Measurements from ENCODE around the gene CFAP47.

The CFAP47 gene

DNA sequence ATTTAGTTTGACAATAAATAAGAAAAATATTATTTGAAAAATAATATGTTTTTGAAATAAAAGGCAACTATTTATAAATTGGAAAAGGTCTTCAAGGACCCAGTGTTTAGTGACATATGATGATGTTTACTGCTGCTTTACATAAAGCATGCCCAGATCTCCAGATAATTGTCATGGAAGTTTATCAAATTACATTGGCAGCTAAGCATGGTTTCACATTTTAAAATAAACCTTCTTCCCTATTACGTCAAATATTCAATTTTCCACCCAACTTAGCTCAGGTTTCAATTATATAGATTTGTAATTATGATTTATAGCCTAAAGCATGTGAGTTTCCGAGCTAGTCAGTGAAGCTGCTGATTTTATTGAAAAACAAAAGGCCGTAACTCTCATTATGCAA, 417.2 kb downstream of the CFAP47 start:
- H3K18ac ChIP-seq (ENCODE audit: low read depth in 1 of 2, low read length in 2 of 2), result no peak overlapping the region
- H4K91ac ChIP-seq (ENCODE audit: low read length), result no peak overlapping the region
- H3K4ac ChIP-seq (ENCODE audit: low read depth in 1 of 2, low read length in 2 of 2), result no peak overlapping the region
- no peak overlapping the region for H3K23ac ChIP-seq (ENCODE audit: low read length in 2 of 2)
- no peak overlapping the region for H3K27ac ChIP-seq (ENCODE audit: low read length, poor library complexity, severe bottlenecking)
- H2BK15ac ChIP-seq (ENCODE audit: low read depth, poor library complexity, severe bottlenecking), result no peak overlapping the region
- no peak overlapping the region for H3K4me2 ChIP-seq (ENCODE audit: low read length, poor library complexity, severe bottlenecking)
- H2AK5ac ChIP-seq (ENCODE audit: low read length, severe bottlenecking), result no peak overlapping the region
- peaks cover 2% of the 10 kb centered on the region for H3K9me3 ChIP-seq (ENCODE audit: control insufficient read depth, low read length)
- DNase-seq, result no peak
- WGBS, result no CpG with 5 or more reads among the region's 3 CpGs
- no peaks in the 10 kb centered on the region for H3K4me1 ChIP-seq (ENCODE audit: control insufficient read depth, insufficient read depth, low read depth, low read length)
- H3K36me3 ChIP-seq (ENCODE audit: control insufficient read depth in 1 of 2, insufficient read depth in 2 of 2, low read depth in 1 of 2, low read length in 2 of 2), result no peaks in the 10 kb centered on the region
- no peaks in the 10 kb centered on the region for H3K79me1 ChIP-seq (replicated peaks; ENCODE audit: low read length, poor library complexity, severe bottlenecking)
- no peak overlapping the region for H3K14ac ChIP-seq (ENCODE audit: low read length in 2 of 2)
- no peak overlapping the region for H3K4me3 ChIP-seq (ENCODE audit: insufficient read depth in 1 of 2, low read depth in 1 of 2, low read length in 2 of 2)
- no peaks in the 10 kb centered on the region for H3K27me3 ChIP-seq (ENCODE audit: control insufficient read depth in 1 of 2, insufficient read depth in 1 of 2, low read length in 2 of 2)
- H4K8ac ChIP-seq (ENCODE audit: low read length), result no peak overlapping the region
- no peak overlapping the region for H2BK5ac ChIP-seq (ENCODE audit: low read depth, low read length, poor library complexity, severe bottlenecking)
- no peak overlapping the region for H3K9ac ChIP-seq (ENCODE audit: low read length)
- H2BK120ac ChIP-seq (ENCODE audit: low read depth, low read length), result no peak overlapping the region
- no peak overlapping the region for H2BK12ac ChIP-seq (ENCODE audit: low read length in 2 of 2)
- H2AFZ ChIP-seq (ENCODE audit: low read depth, low read length), result no peak overlapping the region

DNA sequence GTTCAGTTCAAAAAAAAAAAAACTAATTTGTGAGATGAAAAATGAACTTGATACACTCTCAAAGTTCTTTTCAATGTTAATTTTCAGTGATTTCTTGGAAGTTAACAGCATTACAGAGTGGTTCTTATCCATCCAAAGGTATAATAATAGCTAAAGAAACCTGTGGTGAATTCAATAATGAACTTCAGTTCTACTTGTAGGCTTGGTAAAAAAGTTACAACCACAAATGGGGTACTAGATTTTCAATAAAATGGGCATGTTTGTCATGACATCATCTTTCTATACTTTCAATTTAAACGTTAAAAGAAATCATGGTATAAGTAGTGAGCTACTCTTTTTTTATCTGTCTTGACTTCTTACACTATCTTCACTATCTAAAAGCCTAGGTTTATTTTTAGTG, 424.8 kb downstream of the CFAP47 start:
- no CpG with 5 or more reads among the region's 1 CpG for WGBS
- Histone ChIP-seq H3K27me3 (ENCODE audit: control insufficient read depth in 1 of 2, insufficient read depth in 1 of 2, low read length in 2 of 2) (no peaks in the 10 kb centered on the region), H3K9ac (ENCODE audit: low read length) (no peak overlapping the region), H3K23ac (ENCODE audit: low read length in 2 of 2) (no peak overlapping the region), H3K4ac (ENCODE audit: low read depth in 1 of 2, low read length in 2 of 2) (no peak overlapping the region), H2BK15ac (ENCODE audit: low read depth, poor library complexity, severe bottlenecking) (no peak overlapping the region), H2BK120ac (ENCODE audit: low read depth, low read length) (no peak overlapping the region), H3K18ac (ENCODE audit: low read depth in 1 of 2, low read length in 2 of 2) (no peak overlapping the region), H3K4me3 (ENCODE audit: insufficient read depth in 1 of 2, low read depth in 1 of 2, low read length in 2 of 2) (no peak overlapping the region), H2AFZ (ENCODE audit: low read depth, low read length) (no peak overlapping the region), H3K36me3 (ENCODE audit: control insufficient read depth in 1 of 2, insufficient read depth in 2 of 2, low read depth in 1 of 2, low read length in 2 of 2) (no peaks in the 10 kb centered on the region), H3K27ac (ENCODE audit: low read length, poor library complexity, severe bottlenecking) (no peak overlapping the region), H2AK5ac (ENCODE audit: low read length, severe bottlenecking) (no peak overlapping the region), H3K4me1 (ENCODE audit: control insufficient read depth, insufficient read depth, low read depth, low read length) (no peaks in the 10 kb centered on the region), H4K91ac (ENCODE audit: low read length) (no peak overlapping the region), H3K9me3 (ENCODE audit: control insufficient read depth, low read length) (no peaks in the 10 kb centered on the region), H2BK5ac (ENCODE audit: low read depth, low read length, poor library complexity, severe bottlenecking) (no peak overlapping the region), H3K4me2 (ENCODE audit: low read length, poor library complexity, severe bottlenecking) (no peak overlapping the region), H4K8ac (ENCODE audit: low read length) (no peak overlapping the region), H3K79me1 (replicated peaks; ENCODE audit: low read length, poor library complexity, severe bottlenecking) (no peaks in the 10 kb centered on the region), H3K14ac (ENCODE audit: low read length in 2 of 2) (no peak overlapping the region), H2BK12ac (ENCODE audit: low read length in 2 of 2) (no peak overlapping the region)
- no peak for DNase-seq

DNA sequence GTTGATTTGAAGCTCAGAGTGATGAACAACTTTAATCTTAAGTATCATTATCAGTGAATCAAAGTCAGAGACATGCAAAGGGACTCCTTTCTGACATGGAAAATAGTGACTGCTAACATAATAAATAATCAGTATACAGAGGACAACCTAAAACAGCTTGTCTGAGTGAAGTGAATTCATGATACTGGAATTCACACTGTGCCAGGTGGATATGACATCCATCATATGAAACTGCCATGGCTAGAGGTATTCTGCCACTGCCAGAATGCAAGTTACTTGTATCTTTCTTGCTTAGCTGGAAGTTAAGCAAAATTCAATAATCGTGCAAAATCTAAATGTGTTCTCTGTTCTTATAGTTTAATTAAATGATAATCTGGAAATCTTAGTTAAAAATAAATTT, 429.0 kb downstream of the CFAP47 start:
- Histone ChIP-seq H2BK12ac (ENCODE audit: low read length in 2 of 2) (no peak overlapping the region), H3K4me2 (ENCODE audit: low read length, poor library complexity, severe bottlenecking) (no peak overlapping the region), H3K36me3 (ENCODE audit: control insufficient read depth in 1 of 2, insufficient read depth in 2 of 2, low read depth in 1 of 2, low read length in 2 of 2) (no peaks in the 10 kb centered on the region), H3K18ac (ENCODE audit: low read depth in 1 of 2, low read length in 2 of 2) (no peak overlapping the region), H4K91ac (ENCODE audit: low read length) (no peak overlapping the region), H3K9me3 (ENCODE audit: control insufficient read depth, low read length) (no peaks in the 10 kb centered on the region), H3K14ac (ENCODE audit: low read length in 2 of 2) (no peak overlapping the region), H3K4ac (ENCODE audit: low read depth in 1 of 2, low read length in 2 of 2) (no peak overlapping the region), H2BK120ac (ENCODE audit: low read depth, low read length) (no peak overlapping the region), H3K9ac (ENCODE audit: low read length) (no peak overlapping the region), H2AK5ac (ENCODE audit: low read length, severe bottlenecking) (no peak overlapping the region), H4K8ac (ENCODE audit: low read length) (no peak overlapping the region), H3K27me3 (ENCODE audit: control insufficient read depth in 1 of 2, insufficient read depth in 1 of 2, low read length in 2 of 2) (no peaks in the 10 kb centered on the region), H3K4me3 (ENCODE audit: insufficient read depth in 1 of 2, low read depth in 1 of 2, low read length in 2 of 2) (no peak overlapping the region), H2BK5ac (ENCODE audit: low read depth, low read length, poor library complexity, severe bottlenecking) (no peak overlapping the region), H3K23ac (ENCODE audit: low read length in 2 of 2) (no peak overlapping the region), H3K27ac (ENCODE audit: low read length, poor library complexity, severe bottlenecking) (no peak overlapping the region), H2BK15ac (ENCODE audit: low read depth, poor library complexity, severe bottlenecking) (no peak overlapping the region), H3K79me1 (replicated peaks; ENCODE audit: low read length, poor library complexity, severe bottlenecking) (no peaks in the 10 kb centered on the region), H3K4me1 (ENCODE audit: control insufficient read depth, insufficient read depth, low read depth, low read length) (no peaks in the 10 kb centered on the region), H2AFZ (ENCODE audit: low read depth, low read length) (no peak overlapping the region)
- WGBS, result no CpG with 5 or more reads among the region's 1 CpG
- DNase-seq, result no peak

DNA sequence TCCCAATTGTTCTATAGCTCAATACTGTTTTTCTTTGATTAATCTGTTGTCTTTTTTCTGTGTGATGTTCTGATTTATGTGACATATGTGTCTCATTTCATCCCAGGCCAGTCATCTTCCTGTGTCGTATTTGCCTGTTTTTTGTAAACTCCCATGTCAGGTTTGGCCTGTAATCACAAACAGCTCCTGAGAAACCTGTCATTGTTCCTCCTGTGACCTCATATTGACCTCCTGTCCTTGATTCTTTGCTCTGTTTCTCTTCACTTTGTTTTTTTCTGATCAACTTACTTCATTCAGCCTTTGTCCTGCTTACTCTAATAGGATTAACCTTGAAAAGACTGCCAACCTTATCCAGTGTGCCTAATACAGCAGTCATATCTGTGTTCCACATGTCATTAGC, 438.3 kb downstream of the CFAP47 start:
- Histone ChIP-seq H3K79me1 (replicated peaks; ENCODE audit: low read length, poor library complexity, severe bottlenecking) (no peaks in the 10 kb centered on the region), H2BK15ac (ENCODE audit: low read depth, poor library complexity, severe bottlenecking) (no peak overlapping the region), H3K4me3 (ENCODE audit: insufficient read depth in 1 of 2, low read depth in 1 of 2, low read length in 2 of 2) (no peak overlapping the region), H3K9ac (ENCODE audit: low read length) (no peak overlapping the region), H2AFZ (ENCODE audit: low read depth, low read length) (no peak overlapping the region), H2AK5ac (ENCODE audit: low read length, severe bottlenecking) (no peak overlapping the region), H3K18ac (ENCODE audit: low read depth in 1 of 2, low read length in 2 of 2) (no peak overlapping the region), H3K9me3 (ENCODE audit: control insufficient read depth, low read length) (peaks cover 14% of the 10 kb centered on the region), H3K4me1 (ENCODE audit: control insufficient read depth, insufficient read depth, low read depth, low read length) (no peaks in the 10 kb centered on the region), H3K23ac (ENCODE audit: low read length in 2 of 2) (no peak overlapping the region), H3K27me3 (ENCODE audit: control insufficient read depth in 1 of 2, insufficient read depth in 1 of 2, low read length in 2 of 2) (no peaks in the 10 kb centered on the region), H3K4me2 (ENCODE audit: low read length, poor library complexity, severe bottlenecking) (no peak overlapping the region), H2BK120ac (ENCODE audit: low read depth, low read length) (no peak overlapping the region), H4K91ac (ENCODE audit: low read length) (no peak overlapping the region), H3K36me3 (ENCODE audit: control insufficient read depth in 1 of 2, insufficient read depth in 2 of 2, low read depth in 1 of 2, low read length in 2 of 2) (no peaks in the 10 kb centered on the region), H2BK12ac (ENCODE audit: low read length in 2 of 2) (no peak overlapping the region), H3K4ac (ENCODE audit: low read depth in 1 of 2, low read length in 2 of 2) (no peak overlapping the region), H3K14ac (ENCODE audit: low read length in 2 of 2) (no peak overlapping the region), H2BK5ac (ENCODE audit: low read depth, low read length, poor library complexity, severe bottlenecking) (no peak overlapping the region), H3K27ac (ENCODE audit: low read length, poor library complexity, severe bottlenecking) (no peak overlapping the region), H4K8ac (ENCODE audit: low read length) (no peak overlapping the region)
- DNase-seq, result no peak
- WGBS, result 48% methylated on average over 1 of the region's 1 CpG

All from mesenchymal stem cell (in vitro differentiated cells and primary cell).